HepG2 (cell line): ENCODE results near the gene ZNF71. TPM values are rescaled to one million over a fixed set of nuclear protein-coding genes. Genes with fewer than 3 reads are reported as not detected.

ENCODE experiments used
- FLYWCH1 ChIP-seq: sonication (generic); formaldehyde crosslinking; IDR thresholded peaks from 2 replicates; pipeline ENCODE4 v1.8.1; 2023; ENCODE audit warnings: mild to moderate bottlenecking, missing genetic modification reagents
- FOXA3 ChIP-seq: IDR thresholded peaks from 2 replicates; pipeline ENCODE4 v1.6.1; 2016; ENCODE audit warnings: missing genetic modification reagents, missing compliant biosample characterization
- GMEB1 ChIP-seq: sonication (generic); formaldehyde crosslinking; IDR thresholded peaks from 2 replicates; pipeline ENCODE4 v1.5.1; 2020; ENCODE audit warnings: missing genetic modification reagents, mild to moderate bottlenecking, borderline replicate concordance
- HMG20B ChIP-seq: conservative IDR thresholded peaks from 2 replicates; pipeline ENCODE4 v1.6.1; 2016; ENCODE audit warnings: missing genetic modification reagents, missing compliant biosample characterization
- HMGXB3 ChIP-seq: sonication (generic); formaldehyde crosslinking; IDR thresholded peaks from 2 replicates; pipeline ENCODE4 v1.4.0; 2020; ENCODE audit warnings: missing genetic modification reagents, borderline replicate concordance
- KMT2B ChIP-seq: IDR thresholded peaks from 2 replicates; pipeline ENCODE4 v1.6.1; 2016; ENCODE audit warnings: missing genetic modification reagents, missing compliant biosample characterization
- MTERF4 ChIP-seq: sonication (generic); formaldehyde crosslinking; IDR thresholded peaks from 2 replicates; pipeline ENCODE4 v1.8.0; 2023; ENCODE audit warnings: mild to moderate bottlenecking, missing genetic modification reagents
- NFYB ChIP-seq: sonication (generic); formaldehyde crosslinking; IDR thresholded peaks from 2 replicates; pipeline ENCODE4 v1.4.0; 2020; ENCODE audit warnings: missing genetic modification reagents
- PTBP1 ChIP-seq: fragments of 200-400 bp; formaldehyde crosslinking; IDR thresholded peaks from 2 replicates; pipeline ENCODE4 v1.6.1; 2018; ENCODE audit warnings: low read length, low read depth; ENCODE audit not compliant: poor library complexity, severe bottlenecking
- RBAK ChIP-seq: sonication (generic); formaldehyde crosslinking; IDR thresholded peaks from 2 replicates; pipeline ENCODE4 v1.5.1; 2020; ENCODE audit warnings: mild to moderate bottlenecking, missing genetic modification reagents
- SOX13 ChIP-seq, 3 experiments: fragments of 450-650 bp in 1 of 3; sonication (generic) in 1 of 3; formaldehyde crosslinking in 1 of 3; IDR thresholded peaks in 2 of 3; conservative IDR thresholded peaks in 1 of 3; 2 replicates each; pipeline versions ENCODE4 v1.5.0 to v1.6.1; 2016 to 2020; ENCODE audit warnings: antibody characterized with exemption in 1 of 3, mild to moderate bottlenecking in 1 of 3, missing compliant biosample characterization in 1 of 3, missing genetic modification reagents in 1 of 3, moderate library complexity in 1 of 3
- TFAP4 ChIP-seq: sonication (generic); IDR thresholded peaks from 2 replicates; pipeline ENCODE4 v1.6.1; 2016; ENCODE audit warnings: low read depth, borderline replicate concordance
- TP53 ChIP-seq: sonication (generic); formaldehyde crosslinking; conservative IDR thresholded peaks from 2 replicates; pipeline ENCODE4 v1.4.0; 2020; ENCODE audit warnings: missing genetic modification reagents
- TRIM24 ChIP-seq: sonication (generic); formaldehyde crosslinking; IDR thresholded peaks from 2 replicates; pipeline ENCODE4 v1.8.0; 2022; ENCODE audit warnings: mild to moderate bottlenecking, missing genetic modification reagents
- ZNF512B ChIP-seq: sonication (generic); formaldehyde crosslinking; IDR thresholded peaks from 2 replicates; pipeline ENCODE4 v1.5.1; 2020; ENCODE audit warnings: missing genetic modification reagents, mild to moderate bottlenecking, borderline replicate concordance
- ZNF709 ChIP-seq: sonication (generic); formaldehyde crosslinking; IDR thresholded peaks from 2 replicates; pipeline ENCODE4 v1.5.0; 2020; ENCODE audit warnings: mild to moderate bottlenecking, missing genetic modification reagents
- ZNF761 ChIP-seq: sonication (generic); formaldehyde crosslinking; conservative IDR thresholded peaks from 2 replicates; pipeline ENCODE4 v1.4.0; 2020; ENCODE audit warnings: mild to moderate bottlenecking, missing genetic modification reagents
- polyA plus RNA-seq, 8 experiments: library from polyadenylated mRNA; depleted of rRNA in 3 of 8; stranded (reverse) in 7 of 8; unstranded in 1 of 8; fragments of >200 nt; fragmentation: Illumina TruSeq in 4 of 8; extraction: Trizol in 4 of 8; gene quantifications; 2 replicates each; pipeline versions ENCODE4 v1.2.1 to v1.2.3, GENCODE V29; 2011 to 2016; ENCODE audit warnings: low read depth in 4 of 8, missing spikeins in 1 of 8, mixed read lengths in 1 of 8; ENCODE audit not compliant: insufficient read depth in 1 of 8
- total RNA-seq, 5 experiments: library from RNA; depleted of rRNA; stranded (reverse); fragments of >200 nt; fragmentation: Illumina TruSeq; extraction: Trizol; gene quantifications; 2 replicates each; pipeline ENCODE4 v1.2.3, GENCODE V29; 2016; ENCODE audit warnings: low read depth in 1 of 5

The ZNF71 gene
- total and polyA plus RNA-seq, 2 of the 13 experiments (the other 11 are each of a cell fraction or from before 2014, with no cell fraction given), result 2.2 to 4.4 TPM

GRCh38 chr19:56637976-56638555 lies 43.0 kb downstream of the ZNF71 start (continued):
- TF ChIP-seq HMGXB3 (peak; percentile 98), TP53 (CRISPR knock-in tag) (peak; percentile 98), HMG20B (CRISPR knock-in tag) (peak; percentile 98), ZNF761 (CRISPR knock-in tag) (peak; percentile 98), RBAK (CRISPR knock-in tag) (peak; percentile 95), TFAP4 (no peak), SOX13 (IDR thresholded peaks at IDR 0.05) (no peak), SOX13 (CRISPR knock-in tag; conservative IDR thresholded peaks at IDR 0.05 in 1 of 2, IDR thresholded peaks at IDR 0.05 in 1 of 2) (peak in 1 of 2 experiments; percentile 80; a peak in 2 of 4 replicates), ZNF709 (CRISPR knock-in tag) (peak; percentile 100), FLYWCH1 (CRISPR knock-in tag) (peak; percentile 99), GMEB1 (CRISPR knock-in tag) (peak; percentile 55; the same call in 1 of the 2 replicates), ZNF512B (peak; percentile 76; the same call in 1 of the 2 replicates), TRIM24 (CRISPR knock-in tag) (no peak), NFYB (peak; percentile 69), PTBP1 (no peak), FOXA3 (CRISPR knock-in tag) (peak; percentile 80), MTERF4 (peak; percentile 99), KMT2B (CRISPR knock-in tag) (peak; percentile 96)
